PC-3 (cell line): ENCODE data around the gene FOXB1. TPM values are rescaled to one million over a fixed set of nuclear protein-coding genes. Genes with fewer than 3 reads are reported as not detected.

Experiments
- ATAC-seq: fragments of 200-7000 bp; cut with Tn5 transposase; 2 replicates; pipeline ENCODE4 v1.9.1; 2020; ENCODE audit warnings: mild to moderate bottlenecking, moderate library complexity
- BruUV-seq: library from RNA; stranded (reverse); fragments of 400-500 nt; replicated peaks from 2 replicates; lab custom pipeline; 2021; lab: Mats Ljungman, UMichigan
- CTCF ChIA-PET: fragments of 300-600 bp; sonication (Branson Sonifier 250); formaldehyde crosslinking; loops from one replicate; lab custom pipeline; 2022; ENCODE audit warnings: antibody characterized with exemption; lab: Charles Lee
- POLR2A ChIA-PET: fragments of 300-600 bp; sonication (Branson Sonifier 250); formaldehyde crosslinking; loops from one replicate; lab custom pipeline; 2022; ENCODE audit warnings: antibody characterized with exemption; ENCODE audit not compliant: unreplicated experiment; lab: Charles Lee
- DNase-seq: peaks from one replicate; pipeline ENCODE4 v3.0.0-alpha.2; 2015
- H2AFZ ChIP-seq: fragments of 300-600 bp; sonication (generic); 2 replicates; pipeline ENCODE4 v1.6.0; 2016; ENCODE audit warnings: antibody characterized with exemption, low read length
- H3F3A ChIP-seq: fragments of 300-600 bp; sonication (generic); one replicate; pipeline ENCODE4 v1.6.0; 2017; ENCODE audit warnings: antibody characterized with exemption, low read length, control low read depth, mild to moderate bottlenecking; ENCODE audit not compliant: unreplicated experiment
- H3K27ac ChIP-seq: fragments of 300-600 bp; sonication (generic); 2 replicates; pipeline ENCODE4 v1.5.1; 2016; ENCODE audit warnings: mild to moderate bottlenecking, low read length
- H3K27me3 ChIP-seq: fragments of 300-600 bp; sonication (generic); 2 replicates; pipeline ENCODE4 v1.6.1; 2016; ENCODE audit warnings: low read length, mixed read lengths
- H3K36me3 ChIP-seq: fragments of 300-600 bp; sonication (generic); 2 replicates; pipeline ENCODE4 v1.6.1; 2016; ENCODE audit warnings: low read depth, mixed run types, low read length, mixed read lengths
- H3K4me1 ChIP-seq: fragments of 300-600 bp; sonication (generic); 2 replicates; pipeline ENCODE4 v1.5.1; 2016; ENCODE audit warnings: low read length; ENCODE audit not compliant: insufficient read depth
- H3K4me2 ChIP-seq: fragments of 300-600 bp; sonication (generic); 2 replicates; pipeline ENCODE4 v1.6.0; 2016; ENCODE audit warnings: low read length
- H3K4me3 ChIP-seq: fragments of 300-600 bp; sonication (generic); 2 replicates; pipeline ENCODE4 v1.5.1; 2016; ENCODE audit warnings: mild to moderate bottlenecking, low read length, mixed read lengths
- H3K79me2 ChIP-seq: fragments of 300-600 bp; sonication (generic); 2 replicates; pipeline ENCODE4 v1.6.1; 2017; ENCODE audit warnings: low read length, mixed read lengths
- H3K9ac ChIP-seq: fragments of 300-600 bp; sonication (generic); 2 replicates; pipeline ENCODE4 v1.6.0; 2016; ENCODE audit warnings: mild to moderate bottlenecking, low read length
- H3K9me2 ChIP-seq: fragments of 300-600 bp; sonication (generic); replicated peaks from 2 replicates; pipeline ENCODE4 v1.6.1; 2016; ENCODE audit warnings: mixed run types, low read length, mixed read lengths
- H3K9me3 ChIP-seq: fragments of 300-600 bp; sonication (generic); 2 replicates; pipeline ENCODE4 v1.6.1; 2016; ENCODE audit warnings: low read length, mixed read lengths
- H4K20me1 ChIP-seq: fragments of 300-600 bp; sonication (generic); 2 replicates; pipeline ENCODE4 v1.6.1; 2016; ENCODE audit warnings: low read length, mixed read lengths
- CTCF ChIP-seq: fragments of 300-600 bp; sonication (generic); conservative IDR thresholded peaks from 2 replicates; pipeline ENCODE4 v1.5.1; 2017; ENCODE audit warnings: antibody characterized with exemption, low read depth, mild to moderate bottlenecking, low read length
- EZH2 ChIP-seq: fragments of 300-600 bp; sonication (generic); IDR thresholded peaks from one replicate; pipeline ENCODE4 v1.6.1; 2017; ENCODE audit warnings: antibody characterized with exemption, mild to moderate bottlenecking, low read length; ENCODE audit not compliant: unreplicated experiment
- EZH2phosphoT487 ChIP-seq: fragments of 300-600 bp; sonication (generic); IDR thresholded peaks from 2 replicates; pipeline ENCODE4 v1.6.1; 2018; ENCODE audit warnings: mild to moderate bottlenecking, antibody characterized with exemption, low read length, borderline replicate concordance
- intact Hi-C: fragments of 100-400 bp; cut with micrococcal nuclease; formaldehyde crosslinking; loops from 2 replicates; pipeline ENCODE4 v1.9.0; 2023
- total RNA-seq: library from RNA; depleted of rRNA; stranded (reverse); fragments of >200 nt; gene quantifications from 2 replicates; pipeline ENCODE4 v1.2.3, GENCODE V29; 2014

Gene FOXB1
- total RNA-seq, 1 experiment from 2014 or later, result not detected

GRCh38 chr15:59996298-59997041 lies 7.6 kb upstream of the FOXB1 start:
- ChIA-PET POLR2A (no interaction called here), CTCF (no interaction called here)
- Histone ChIP-seq H4K20me1 (no peaks in the 10 kb centered on the region), H3K9me3 (no peaks in the 10 kb centered on the region), H3K4me1 (peaks cover 5% of the 10 kb centered on the region; the same call in 1 of the 2 replicates), H3K9ac (no peak overlapping the region), H3K27me3 (peaks cover 91% of the 10 kb centered on the region), H3K36me3 (no peaks in the 10 kb centered on the region), H3K27ac (no peak overlapping the region), H2AFZ (peak overlapping the region; percentile 67), H3F3A (no peaks in the 10 kb centered on the region), H3K9me2 (no peaks in the 10 kb centered on the region), H3K79me2 (no peaks in the 10 kb centered on the region), H3K4me3 (peak overlapping the region; percentile 59), H3K4me2 (peak overlapping the region; percentile 82)
- BruUV-seq, result no TSS peak
- DNase-seq (no peak), ATAC-seq (no peak)
- TF ChIP-seq EZH2phosphoT487 (no peak), CTCF (no peak), EZH2 (no peak)
- intact Hi-C loops, result loop anchor here (5.0 kb wide), 1 partner anchor 181 kb away; no protein-coding TSS in a partner anchor

DNA sequence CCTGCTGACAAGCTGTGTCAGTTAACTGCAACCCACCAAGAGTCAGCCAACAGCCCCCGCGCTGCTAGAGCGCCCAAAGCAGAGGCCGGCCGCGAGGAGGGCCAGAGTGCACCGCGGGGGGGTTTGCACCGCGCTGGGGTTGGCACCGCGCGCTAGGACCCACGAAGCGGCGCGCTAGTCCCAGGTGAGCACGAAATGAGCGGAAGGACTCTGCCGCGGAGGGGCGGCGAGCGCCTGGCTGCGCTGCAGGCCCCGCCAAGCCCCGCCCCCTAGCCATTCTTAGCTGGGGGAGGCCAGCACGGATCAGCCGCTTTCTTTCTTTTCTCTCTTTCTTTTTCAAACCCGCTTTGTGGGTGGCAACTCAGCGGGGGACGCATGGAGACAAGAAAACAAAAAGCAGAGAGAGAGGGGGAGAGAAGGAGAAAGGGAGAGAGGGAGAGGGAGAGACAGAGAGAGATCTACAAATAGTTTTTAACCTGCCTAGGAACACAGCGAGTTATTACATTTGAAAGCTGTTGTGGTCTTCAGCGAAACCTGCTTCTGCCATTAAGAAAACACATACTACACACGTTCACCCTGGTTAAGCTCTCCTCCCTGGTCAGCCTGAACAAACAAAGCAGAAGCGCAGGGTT lies 6.9 kb upstream of the FOXB1 start:
- Histone ChIP-seq H3F3A (no peaks in the 10 kb centered on the region), H3K9ac (no peak overlapping the region), H3K36me3 (no peaks in the 10 kb centered on the region), H3K4me3 (peak overlapping the region; percentile 59), H3K4me1 (peaks cover 5% of the 10 kb centered on the region; the same call in 1 of the 2 replicates), H2AFZ (peak overlapping the region; percentile 67), H3K4me2 (peak overlapping the region; percentile 82), H3K9me2 (no peaks in the 10 kb centered on the region), H3K27ac (no peak overlapping the region), H3K79me2 (no peaks in the 10 kb centered on the region), H4K20me1 (no peaks in the 10 kb centered on the region), H3K9me3 (no peaks in the 10 kb centered on the region), H3K27me3 (peaks cover 91% of the 10 kb centered on the region)
- TF ChIP-seq EZH2phosphoT487, result no peak
- peak; percentile 26; the same call in 1 of the 2 replicates for TF ChIP-seq CTCF
- TF ChIP-seq EZH2, result no peak
- peak; percentile 56 for ATAC-seq
- CTCF ChIA-PET, result interaction anchor here (0.7 kb wide), 1 partner anchor 119 kb away, joined by 4 read pairs; no protein-coding TSS in a partner anchor
- no TSS peak for BruUV-seq
- intact Hi-C loops, result loop anchor here (5.0 kb wide), 1 partner anchor 180 kb away; no protein-coding TSS in a partner anchor
- POLR2A ChIA-PET, result no interaction called here
- peak; percentile 42 for DNase-seq
